GM10847 (cell line): ENCODE results near the gene ZDHHC21.

Experiments used
- POLR2A ChIP-seq: IDR thresholded peaks from 2 replicates; pipeline ENCODE4 v1.6.1; 2011; ENCODE audit not compliant: insufficient read length; ENCODE audit errors: extremely low read depth

The ZDHHC21 gene

DNA sequence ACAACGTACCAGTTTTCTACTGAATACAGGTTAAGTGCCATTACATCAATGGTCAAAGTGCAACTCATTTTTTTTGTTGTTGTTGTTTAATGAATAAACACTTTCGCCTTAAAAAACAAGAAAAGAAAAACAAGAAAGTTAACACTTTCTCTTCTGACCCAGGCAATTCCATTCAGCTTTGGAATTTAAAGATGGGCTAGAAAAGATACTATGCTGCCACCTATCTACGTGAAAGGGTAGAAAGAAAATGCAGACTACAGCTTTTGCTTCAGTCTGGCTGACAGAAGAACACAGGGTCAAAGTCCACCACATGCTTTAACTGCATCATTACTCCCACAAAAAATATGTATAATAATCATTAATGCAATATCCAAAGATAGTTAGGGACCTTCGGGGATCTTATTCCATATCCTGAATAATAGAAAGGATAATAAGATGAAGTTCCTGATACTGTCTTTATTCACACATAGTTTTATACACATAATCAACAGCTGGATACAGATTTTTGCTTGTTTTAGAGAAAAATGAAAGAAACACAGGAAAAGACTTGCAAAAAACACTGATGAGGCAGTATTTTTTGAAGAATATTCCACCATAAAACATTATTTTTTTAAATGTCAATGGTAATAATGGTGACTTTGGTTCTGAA lies 40.4 kb downstream of the ZDHHC21 start:
- no peak for TF ChIP-seq POLR2A

DNA sequence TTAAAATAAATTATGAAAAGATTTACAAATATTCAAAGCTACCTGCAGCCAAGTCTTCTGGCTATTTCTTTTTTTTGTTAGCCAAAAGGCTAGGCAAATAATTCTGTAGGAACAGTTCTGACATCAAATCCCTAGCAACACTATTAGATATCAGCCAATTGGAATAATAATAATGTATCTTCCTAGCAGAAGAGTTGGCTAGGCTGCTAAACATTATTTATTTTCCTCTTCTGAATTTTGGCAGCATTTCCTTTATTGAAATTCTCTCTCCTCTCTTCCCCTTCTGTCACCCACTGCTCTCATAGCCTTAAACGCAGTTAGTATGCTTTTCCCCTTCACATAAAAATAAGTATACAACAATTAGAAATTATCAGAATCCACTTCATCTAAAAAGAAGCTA lies 42.6 kb downstream of the ZDHHC21 start:
- TF ChIP-seq POLR2A: no peak

DNA sequence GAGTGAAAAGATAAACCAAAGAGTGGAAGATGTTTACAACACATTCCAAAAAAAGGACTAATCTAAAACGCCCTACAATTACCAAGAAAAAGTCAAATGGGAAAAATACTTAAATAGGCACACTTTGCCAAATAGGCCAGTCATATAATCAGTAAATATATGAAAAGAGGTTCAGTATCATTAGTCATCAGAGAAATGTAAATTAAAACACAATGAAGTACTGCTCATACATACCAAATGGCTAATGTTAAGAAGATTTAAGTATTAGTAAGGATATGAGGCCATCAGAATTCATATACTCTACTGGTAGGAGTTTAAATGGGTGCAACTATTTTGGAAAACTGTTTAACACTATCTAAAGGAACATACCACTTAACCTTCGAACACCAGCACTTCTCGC lies 47.6 kb downstream of the ZDHHC21 start:
- TF ChIP-seq POLR2A: no peak

DNA sequence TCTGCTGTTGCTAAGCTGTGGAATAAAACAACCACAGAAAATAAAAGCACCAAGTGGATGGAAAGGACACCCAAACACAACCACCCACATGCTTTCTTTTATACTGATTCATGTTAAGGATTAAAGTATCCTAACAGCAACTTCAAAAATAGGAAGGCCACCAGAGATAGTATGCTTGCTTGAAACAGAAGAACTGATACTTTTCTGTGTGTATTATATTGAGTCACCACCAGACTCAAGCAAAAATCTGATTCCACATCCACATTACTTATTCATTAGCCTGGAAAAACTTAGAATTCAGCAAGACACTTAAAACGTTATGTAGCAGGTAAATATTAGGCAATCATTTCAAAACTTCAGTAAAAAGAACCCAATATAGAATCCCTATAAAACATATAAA lies 52.3 kb downstream of the ZDHHC21 start:
- TF ChIP-seq POLR2A: no peak

DNA sequence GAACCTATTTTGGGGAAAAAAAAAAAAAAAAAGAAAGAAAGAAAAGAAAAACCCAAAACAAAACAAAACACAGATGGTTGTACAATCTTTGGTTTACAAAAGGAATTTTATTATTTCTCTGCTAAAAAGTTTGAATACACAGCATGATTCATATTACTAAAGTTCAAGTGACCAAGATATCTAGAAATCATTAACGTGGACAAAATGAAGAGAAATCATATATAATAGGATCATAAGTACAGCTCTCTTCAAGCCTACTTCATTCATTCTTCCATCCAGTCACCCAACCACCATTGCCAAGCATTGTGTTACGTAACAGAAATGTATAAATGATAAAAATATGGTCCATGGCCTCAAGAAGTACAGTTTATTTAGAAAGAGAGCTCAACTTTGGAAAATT lies 52.9 kb downstream of the ZDHHC21 start:
- TF ChIP-seq POLR2A: no peak

DNA sequence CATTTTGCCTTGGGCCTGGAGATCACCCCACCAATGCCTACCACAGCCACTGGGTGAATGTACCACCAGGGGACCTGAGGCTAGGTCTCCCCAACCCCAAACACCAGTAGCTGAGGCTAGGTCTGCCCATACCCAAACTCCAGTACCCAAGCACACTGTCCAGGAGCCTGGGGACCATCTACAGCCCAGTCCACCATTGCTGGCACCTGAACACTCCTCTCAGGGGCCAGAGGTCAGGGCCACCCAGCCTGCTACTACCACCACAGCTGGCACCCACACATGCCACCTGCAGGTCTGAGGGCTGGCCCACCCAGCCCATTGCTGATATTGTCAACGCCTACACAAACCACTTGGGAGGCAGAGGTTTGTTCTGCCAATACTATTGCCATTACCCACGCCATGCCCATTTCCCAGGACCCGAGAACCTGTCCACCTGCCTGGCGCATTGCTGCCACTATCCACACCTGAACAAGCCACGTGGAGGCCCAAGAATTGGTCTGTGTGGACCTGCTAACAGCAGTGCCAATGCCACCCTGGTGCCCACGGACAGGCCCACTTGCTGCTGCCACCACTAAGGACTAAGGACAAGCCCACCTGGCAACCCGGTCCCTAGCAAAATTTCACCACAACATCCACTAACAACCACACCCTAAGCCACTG lies 59.2 kb downstream of the ZDHHC21 start:
- TF ChIP-seq POLR2A: no peak

DNA sequence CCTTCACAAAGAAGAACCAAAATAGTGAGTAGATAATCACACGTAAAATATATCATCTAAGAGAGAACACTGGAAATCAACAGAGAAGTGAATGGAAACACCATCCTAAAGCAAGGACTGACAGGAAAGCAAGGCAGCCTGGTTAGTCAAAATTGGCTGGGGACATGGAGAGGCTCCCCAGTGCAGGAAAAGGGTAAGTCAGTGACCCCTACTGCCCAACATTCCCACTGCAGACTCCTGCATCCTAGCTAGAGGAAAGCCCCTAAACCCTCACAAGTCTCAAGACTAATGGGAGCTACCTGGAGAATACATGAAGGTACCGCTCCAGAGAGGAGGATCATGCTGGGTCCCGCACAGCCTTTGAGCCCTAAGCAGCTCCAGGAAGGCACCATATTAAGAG lies 60.1 kb downstream of the ZDHHC21 start:
- TF ChIP-seq POLR2A: no peak

DNA sequence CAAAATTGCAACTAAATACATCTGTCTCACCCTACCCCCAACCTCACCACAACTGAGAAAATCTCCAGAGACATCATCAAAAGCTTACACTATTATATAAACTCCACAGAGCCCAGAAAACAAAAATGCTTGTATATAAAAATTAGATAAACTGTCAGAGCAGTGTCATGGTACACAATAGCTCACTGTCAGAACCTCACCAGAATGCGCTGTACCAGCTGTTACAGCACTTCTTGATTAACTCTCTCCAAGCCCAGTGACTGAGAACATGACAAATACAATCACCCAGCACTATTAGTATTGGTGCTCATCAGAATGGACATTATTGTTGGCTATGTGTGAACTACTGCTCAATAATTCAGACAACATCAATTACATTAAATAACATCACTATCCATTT lies 65.7 kb downstream of the ZDHHC21 start:
- no peak for TF ChIP-seq POLR2A

DNA sequence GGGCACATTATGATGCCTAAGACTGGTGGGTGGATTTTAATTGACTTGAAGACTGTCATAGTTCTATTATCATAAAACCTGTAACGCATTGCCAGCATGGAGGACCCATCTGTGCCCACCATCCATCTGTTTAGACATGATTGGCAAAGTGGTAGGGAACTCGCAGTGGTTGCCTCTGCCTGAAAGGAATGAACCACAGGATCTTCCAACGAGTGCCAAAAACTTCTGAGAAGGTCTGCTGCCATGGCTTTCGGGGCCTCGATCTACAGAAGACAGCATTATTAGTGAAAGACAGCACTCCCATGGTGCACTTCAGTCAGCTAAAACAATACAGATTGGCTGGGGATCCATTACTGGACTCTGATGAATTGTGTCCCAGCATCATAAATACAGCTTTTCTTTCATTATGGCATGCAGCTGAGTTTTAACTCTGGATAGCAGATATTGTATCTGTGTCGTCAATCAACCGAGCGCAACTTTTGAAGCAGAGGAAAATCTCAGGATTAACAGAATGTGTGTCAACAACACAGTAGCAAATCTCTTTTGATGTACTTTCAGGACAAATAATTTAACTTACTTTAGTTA lies 74.3 kb downstream of the ZDHHC21 start:
- no peak for TF ChIP-seq POLR2A

DNA sequence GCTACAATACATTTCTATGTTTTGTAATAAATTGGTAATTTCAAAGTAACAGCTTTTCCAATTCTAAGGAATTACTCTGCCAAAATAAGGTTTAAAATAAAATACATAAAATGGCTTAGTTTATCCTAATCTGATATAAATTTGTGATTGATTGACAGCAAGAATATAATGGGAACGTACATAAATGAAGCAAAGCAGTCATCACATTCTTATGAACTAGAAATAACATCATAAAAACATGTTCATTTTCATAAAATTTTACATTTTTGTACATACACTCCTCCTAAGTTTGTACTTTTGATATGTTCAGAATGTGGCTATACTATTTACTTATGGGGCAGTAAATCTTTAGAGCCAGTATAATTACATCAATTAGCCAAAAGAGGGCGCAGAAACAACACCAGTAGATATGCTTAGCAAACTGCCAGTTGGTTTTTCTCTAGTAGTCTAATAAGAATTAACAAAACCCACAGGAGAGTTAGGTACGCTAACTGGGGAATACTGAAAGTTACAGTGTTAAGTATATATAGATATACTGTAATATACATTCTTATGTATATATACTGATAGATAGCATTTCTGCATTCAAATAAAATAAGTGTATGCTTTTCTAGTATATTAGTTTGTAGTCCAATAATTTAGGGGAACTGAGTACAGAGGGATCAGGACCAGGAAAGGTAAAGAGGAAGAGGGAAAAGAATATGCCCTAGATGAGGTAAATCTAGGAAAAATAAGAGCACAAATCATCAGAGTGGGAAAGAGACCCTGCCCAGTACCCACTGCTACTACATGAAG lies 76.8 kb downstream of the ZDHHC21 start:
- TF ChIP-seq POLR2A: no peak

DNA sequence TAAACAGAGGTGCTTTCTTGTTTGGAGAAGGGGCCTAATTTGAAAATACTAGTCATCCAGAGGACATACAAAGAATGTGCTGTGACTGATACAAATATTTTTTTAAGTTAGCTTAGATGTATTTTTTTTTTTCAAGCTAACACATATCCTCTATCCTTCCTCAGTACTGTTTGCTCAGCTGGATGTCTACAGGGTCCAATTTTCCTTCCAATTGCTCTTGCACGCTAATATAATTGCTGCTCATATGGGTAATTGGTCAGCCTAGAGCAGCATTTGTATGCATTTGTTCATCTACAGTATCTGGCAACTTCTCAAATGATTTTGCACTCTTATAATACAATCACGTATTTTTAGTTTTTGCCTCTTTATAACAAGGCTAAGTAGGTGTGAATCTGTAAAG lies 84.7 kb downstream of the ZDHHC21 start:
- no peak for TF ChIP-seq POLR2A

DNA sequence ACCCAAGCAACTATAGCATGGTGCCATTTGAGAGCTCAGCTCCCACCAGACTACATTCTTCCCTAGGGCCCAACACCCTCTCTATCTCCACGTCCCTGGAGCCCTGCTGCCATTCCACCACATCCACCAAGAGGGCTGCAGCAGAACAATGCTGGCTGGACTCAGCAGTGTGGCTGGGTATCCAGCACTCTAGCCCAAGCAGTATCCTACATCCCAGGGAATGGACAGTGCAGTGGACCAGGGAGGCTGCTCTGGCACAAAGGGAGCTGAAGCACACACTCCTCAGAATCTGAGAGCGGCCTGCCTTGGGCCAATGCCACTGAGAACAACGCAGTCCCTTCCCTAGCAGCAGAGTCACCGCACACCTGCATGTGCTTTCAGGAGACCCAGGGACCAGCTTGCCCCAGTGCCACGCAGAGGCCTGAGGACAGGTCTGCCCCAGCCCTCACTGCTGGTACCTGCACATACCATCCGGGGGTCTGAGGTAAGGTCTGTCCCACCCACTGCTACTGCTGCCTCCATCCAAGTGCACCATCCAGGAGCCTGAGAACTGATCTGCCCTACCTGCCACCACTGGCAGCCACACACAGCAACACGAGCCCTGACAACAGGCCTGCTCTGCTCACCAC lies 95.9 kb downstream of the ZDHHC21 start:
- TF ChIP-seq POLR2A: no peak

DNA sequence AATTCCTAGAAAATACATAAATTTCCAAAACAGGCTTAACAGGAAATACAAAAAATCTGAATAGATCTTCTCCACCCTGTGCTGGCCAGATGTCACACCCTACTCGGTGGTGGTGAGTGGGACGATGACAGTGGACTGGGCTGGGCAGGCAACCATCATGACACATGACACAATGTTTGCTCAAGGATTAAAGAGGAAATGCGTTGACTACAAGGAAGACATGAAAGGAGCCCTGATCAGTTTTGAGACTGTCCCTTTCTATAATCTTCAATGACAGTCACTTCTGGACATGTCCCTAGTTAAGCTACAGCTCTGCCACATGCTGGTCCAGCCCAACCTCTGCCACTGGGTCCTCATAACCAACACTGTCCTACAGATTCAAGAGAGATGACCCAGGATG lies 99.8 kb downstream of the ZDHHC21 start:
- no peak for TF ChIP-seq POLR2A

DNA sequence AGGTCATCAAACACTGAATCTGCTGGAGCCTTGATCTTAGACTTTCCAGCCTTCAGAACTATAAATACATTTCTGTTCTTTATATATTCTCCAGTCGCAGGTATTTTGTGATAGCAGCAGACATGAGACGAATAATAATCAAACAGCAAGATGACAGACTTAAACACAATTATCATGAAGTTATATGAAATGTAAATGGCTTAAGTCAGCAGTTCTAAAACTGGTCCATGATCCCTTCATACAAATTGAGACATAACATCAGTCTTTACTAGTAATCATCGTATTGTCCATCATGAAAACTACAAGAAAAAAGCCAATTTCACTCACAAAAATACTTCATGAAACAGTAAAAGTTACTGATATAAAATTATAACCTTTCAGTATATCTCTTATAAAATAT lies 101.8 kb downstream of the ZDHHC21 start:
- TF ChIP-seq POLR2A: no peak

DNA sequence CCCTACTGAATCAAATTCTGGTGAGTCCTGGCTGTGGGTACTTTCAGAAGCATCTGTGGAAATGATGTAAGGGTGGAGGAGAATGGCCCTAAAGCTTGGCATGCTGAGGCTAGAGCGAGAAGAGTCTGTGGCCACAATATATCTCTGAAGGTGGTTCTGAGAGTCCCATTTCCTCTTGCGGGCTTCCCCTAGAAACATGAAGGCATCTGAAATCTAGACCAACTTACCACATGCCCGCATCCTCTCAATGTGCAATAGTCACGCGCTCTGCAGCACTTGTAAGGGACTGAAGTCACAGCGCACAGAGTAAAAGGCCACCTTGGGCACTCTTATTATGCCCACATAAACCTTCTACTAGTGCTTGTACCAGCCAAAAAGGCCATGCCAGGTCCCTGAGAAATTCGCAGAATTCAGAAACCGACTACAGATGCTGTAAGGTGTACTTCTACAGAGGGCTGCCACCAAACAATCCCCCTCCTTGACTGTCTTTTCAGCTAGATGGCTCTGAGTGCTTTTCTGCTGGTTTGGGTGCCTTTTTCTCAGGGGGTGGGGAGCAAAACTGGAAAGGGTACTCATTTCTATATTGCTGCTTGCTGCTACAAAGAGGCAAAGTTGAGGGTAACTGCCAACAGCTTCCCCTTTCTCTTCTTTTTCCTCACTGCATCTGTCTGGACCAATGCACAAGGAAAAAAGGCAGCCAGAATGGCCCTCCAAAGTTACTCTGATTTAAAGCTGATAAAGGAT lies 107.3 kb downstream of the ZDHHC21 start:
- TF ChIP-seq POLR2A: no peak
